SK-N-SH treated with all-trans-retinoic acid at 6 μM for 48 hours (cell line): ENCODE data around the gene SEC11A.

ENCODE experiments used
- ARNTL ChIP-seq: fragments of 450-650 bp; formaldehyde crosslinking; IDR thresholded peaks from 2 replicates; pipeline ENCODE4 v1.5.0; 2020; ENCODE audit warnings: low read depth, mild to moderate bottlenecking, moderate library complexity, borderline replicate concordance
- CREB5 ChIP-seq: fragments of 250-450 bp; sonication (Bioruptor Pico); IDR thresholded peaks from 2 replicates; pipeline ENCODE4 v1.5.1; 2020; ENCODE audit warnings: low read depth, mild to moderate bottlenecking, moderate library complexity
- CSDC2 ChIP-seq: fragments of 250-450 bp; sonication (Bioruptor Pico); IDR thresholded peaks from 2 replicates; pipeline ENCODE4 v1.5.0; 2020; ENCODE audit warnings: mild to moderate bottlenecking, moderate library complexity
- TOX ChIP-seq: fragments of 250-450 bp; sonication (Bioruptor Pico); IDR thresholded peaks from 2 replicates; pipeline ENCODE4 v1.8.0; 2021; ENCODE audit warnings: mild to moderate bottlenecking, moderate library complexity, borderline replicate concordance
- ZFP3 ChIP-seq: fragments of 250-450 bp; sonication (Bioruptor Pico); IDR thresholded peaks from 2 replicates; pipeline ENCODE4 v1.5.0; 2020; ENCODE audit warnings: mild to moderate bottlenecking, moderate library complexity

DNA sequence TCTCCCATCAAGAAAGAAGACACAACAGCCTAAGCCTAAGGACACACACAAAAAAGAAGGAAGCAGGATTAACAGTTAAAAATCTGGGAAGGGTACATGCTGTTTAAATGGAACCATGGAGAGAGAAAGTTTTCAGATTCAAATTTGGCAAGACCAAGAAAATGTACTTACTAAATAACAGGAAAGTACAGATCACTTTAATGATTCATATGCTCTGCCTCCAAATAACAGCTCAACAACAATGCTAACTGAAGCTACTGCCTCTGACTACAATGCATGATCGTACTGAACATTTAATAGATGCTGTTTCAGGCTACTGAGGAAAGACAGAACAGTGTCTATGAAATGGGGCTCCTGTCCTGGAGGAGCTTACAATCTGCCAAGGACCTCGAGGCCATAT is 49.6 kb downstream of the SEC11A start:
- no peak for TF ChIP-seq CSDC2 (CRISPR knock-in tag)
- TF ChIP-seq ZFP3 (CRISPR knock-in tag) = no peak
- no peak for TF ChIP-seq ARNTL (CRISPR knock-in tag)
- no peak for TF ChIP-seq TOX
- no peak for TF ChIP-seq CREB5
